Measurements from ENCODE around the gene BBX. TPM values are rescaled to one million over a fixed set of nuclear protein-coding genes. Genes with fewer than 3 reads are reported as not detected.
A peak's percentile ranks its signal among the peaks of the same experiment; 100 is the strongest.

BBX gene
- total RNA-seq, 1 donor from 2014 or later = 62.3 TPM

- intact Hi-C loops (cut with DNase I) = no loop called here
- no peaks in the 10 kb centered on the region for H3K4me1 ChIP-seq
- H3K4me3 ChIP-seq = no peak overlapping the region
- DNase-seq (no peak), ATAC-seq (no peak)
- no peak overlapping the region for H3K27ac ChIP-seq
- peaks cover 7% of the 10 kb centered on the region for H3K36me3 ChIP-seq
- no peaks in the 10 kb centered on the region for H3K9me3 ChIP-seq
- TF ChIP-seq, protein P1, sequence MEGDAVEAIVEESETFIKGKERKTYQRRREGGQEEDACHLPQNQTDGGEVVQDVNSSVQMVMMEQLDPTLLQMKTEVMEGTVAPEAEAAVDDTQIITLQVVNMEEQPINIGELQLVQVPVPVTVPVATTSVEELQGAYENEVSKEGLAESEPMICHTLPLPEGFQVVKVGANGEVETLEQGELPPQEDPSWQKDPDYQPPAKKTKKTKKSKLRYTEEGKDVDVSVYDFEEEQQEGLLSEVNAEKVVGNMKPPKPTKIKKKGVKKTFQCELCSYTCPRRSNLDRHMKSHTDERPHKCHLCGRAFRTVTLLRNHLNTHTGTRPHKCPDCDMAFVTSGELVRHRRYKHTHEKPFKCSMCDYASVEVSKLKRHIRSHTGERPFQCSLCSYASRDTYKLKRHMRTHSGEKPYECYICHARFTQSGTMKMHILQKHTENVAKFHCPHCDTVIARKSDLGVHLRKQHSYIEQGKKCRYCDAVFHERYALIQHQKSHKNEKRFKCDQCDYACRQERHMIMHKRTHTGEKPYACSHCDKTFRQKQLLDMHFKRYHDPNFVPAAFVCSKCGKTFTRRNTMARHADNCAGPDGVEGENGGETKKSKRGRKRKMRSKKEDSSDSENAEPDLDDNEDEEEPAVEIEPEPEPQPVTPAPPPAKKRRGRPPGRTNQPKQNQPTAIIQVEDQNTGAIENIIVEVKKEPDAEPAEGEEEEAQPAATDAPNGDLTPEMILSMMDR (IDR thresholded peaks at IDR 0.05) = no peak
- no peaks in the 10 kb centered on the region for H3K27me3 ChIP-seq
Measured at GRCh38 chr3:107738486-107739183, 215.9 kb downstream of the BBX start.

GRCh38 chr3:107739227-107739626, 216.5 kb downstream of the BBX start:
- H3K9me3 ChIP-seq = no peaks in the 10 kb centered on the region
- H3K4me1 ChIP-seq = no peaks in the 10 kb centered on the region
- TF ChIP-seq, protein P1 (IDR thresholded peaks at IDR 0.05) = no peak
- H3K4me3 ChIP-seq = no peak overlapping the region
- H3K27ac ChIP-seq = no peak overlapping the region
- H3K27me3 ChIP-seq = no peaks in the 10 kb centered on the region
- DNase-seq (no peak), ATAC-seq (no peak)
- H3K36me3 ChIP-seq = peaks cover 6% of the 10 kb centered on the region
- intact Hi-C loops (cut with DNase I) = no loop called here

- H3K4me3 ChIP-seq = no peak overlapping the region
- H3K27ac ChIP-seq = no peak overlapping the region
- no peak for ATAC-seq
- no peaks in the 10 kb centered on the region for H3K36me3 ChIP-seq
- no peaks in the 10 kb centered on the region for H3K27me3 ChIP-seq
- no peaks in the 10 kb centered on the region for H3K4me1 ChIP-seq
- DNase-seq = no peak
- no peaks in the 10 kb centered on the region for H3K9me3 ChIP-seq
- intact Hi-C loops (cut with DNase I) = loop anchor here (10.0 kb wide), 1 partner anchor 56 kb away; no protein-coding TSS in a partner anchor
- TF ChIP-seq, protein P1 (IDR thresholded peaks at IDR 0.05) = peak; percentile 58
Measured at GRCh38 chr3:107740992-107741896, 218.5 kb downstream of the BBX start.

DNA sequence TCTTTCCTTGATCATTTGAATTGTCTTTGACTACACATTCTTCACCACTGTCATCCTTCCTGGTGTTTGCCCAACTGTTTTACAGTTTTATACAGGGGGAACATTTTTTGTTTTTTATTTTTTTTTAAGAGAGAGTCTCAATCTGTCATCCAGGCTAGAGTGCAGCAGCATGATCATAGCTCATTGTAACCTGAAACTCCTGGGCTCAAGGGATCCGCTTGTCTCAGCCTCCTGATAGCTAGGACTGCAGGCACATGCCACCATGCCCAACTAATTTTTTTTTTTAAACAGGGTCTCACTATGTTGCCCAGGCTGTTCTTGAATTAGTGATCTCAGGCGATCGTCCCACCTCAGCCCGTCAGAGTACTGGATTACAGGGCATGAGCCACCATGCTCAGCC, 222.6 kb downstream of the BBX start:
- Histone ChIP-seq H3K27ac (no peak overlapping the region), H3K9me3 (no peaks in the 10 kb centered on the region), H3K27me3 (no peaks in the 10 kb centered on the region), H3K36me3 (peaks cover 9% of the 10 kb centered on the region), H3K4me1 (no peaks in the 10 kb centered on the region), H3K4me3 (no peak overlapping the region)
- ATAC-seq (no peak), DNase-seq (no peak)
- TF ChIP-seq, protein P1 (IDR thresholded peaks at IDR 0.05) = no peak
- intact Hi-C loops (cut with DNase I) = loop anchor here (10.0 kb wide), 1 partner anchor 61 kb away; no protein-coding TSS in a partner anchor

GRCh38 chr3:107752202-107752990, 229.6 kb downstream of the BBX start:
- ATAC-seq (peak; percentile 73), DNase-seq (no peak)
- TF ChIP-seq, protein P1 (IDR thresholded peaks at IDR 0.05) = peak; percentile 43
- Histone ChIP-seq H3K4me1 (no peaks in the 10 kb centered on the region), H3K36me3 (peaks cover 18% of the 10 kb centered on the region), H3K27me3 (no peaks in the 10 kb centered on the region), H3K27ac (no peak overlapping the region), H3K4me3 (no peak overlapping the region), H3K9me3 (no peaks in the 10 kb centered on the region)
- intact Hi-C loops (cut with DNase I) = no loop called here
